ENCODE data around the gene STIP1. TPM values are rescaled to one million over a fixed set of nuclear protein-coding genes. Genes with fewer than 3 reads are reported as not detected.

Gene STIP1
- polyA plus RNA-seq, 1 donor from 2014 or later = 161 TPM

DNA sequence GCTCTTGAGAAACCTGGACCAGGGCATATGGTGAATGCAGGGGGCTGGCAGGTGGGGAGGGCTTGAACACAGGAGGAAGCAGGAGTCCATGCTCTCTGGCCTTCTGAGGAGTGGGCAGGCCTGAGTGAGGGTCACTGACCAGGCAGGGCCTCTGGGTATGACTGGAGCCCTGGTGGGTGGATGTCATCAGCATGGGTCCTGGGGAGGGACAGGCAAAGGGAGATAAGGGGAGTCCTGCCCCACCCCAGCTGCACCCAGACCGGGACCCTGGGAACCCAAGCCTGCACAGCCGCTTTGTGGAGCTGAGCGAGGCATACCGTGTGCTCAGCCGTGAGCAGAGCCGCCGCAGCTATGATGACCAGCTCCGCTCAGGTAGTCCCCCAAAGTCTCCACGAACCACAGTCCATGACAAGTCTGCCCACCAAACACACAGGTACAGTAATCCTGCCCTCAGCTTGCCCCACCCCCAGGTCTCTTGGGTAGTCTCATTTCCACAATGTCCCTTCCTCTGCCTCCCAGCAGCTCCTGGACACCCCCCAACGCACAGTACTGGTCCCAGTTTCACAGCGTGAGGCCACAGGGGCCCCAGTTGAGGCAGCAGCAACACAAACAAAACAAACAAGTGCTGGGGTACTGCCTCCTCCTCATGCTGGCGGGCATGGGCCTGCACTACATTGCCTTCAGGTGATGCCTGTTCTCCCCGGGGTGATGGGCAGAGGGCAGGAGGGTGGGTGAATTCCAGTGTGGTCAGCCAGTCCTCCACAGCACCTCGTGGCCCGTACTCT lies 46.4 kb downstream of the STIP1 start:
- no peaks in the 10 kb centered on the region for H3K79me2 ChIP-seq (replicated peaks; ENCODE audit: insufficient read depth, low read length)
- H3K27me3 ChIP-seq (ENCODE audit: insufficient read depth, low read depth, low read length) = peaks cover 8% of the 10 kb centered on the region
- TF ChIP-seq, protein P1, sequence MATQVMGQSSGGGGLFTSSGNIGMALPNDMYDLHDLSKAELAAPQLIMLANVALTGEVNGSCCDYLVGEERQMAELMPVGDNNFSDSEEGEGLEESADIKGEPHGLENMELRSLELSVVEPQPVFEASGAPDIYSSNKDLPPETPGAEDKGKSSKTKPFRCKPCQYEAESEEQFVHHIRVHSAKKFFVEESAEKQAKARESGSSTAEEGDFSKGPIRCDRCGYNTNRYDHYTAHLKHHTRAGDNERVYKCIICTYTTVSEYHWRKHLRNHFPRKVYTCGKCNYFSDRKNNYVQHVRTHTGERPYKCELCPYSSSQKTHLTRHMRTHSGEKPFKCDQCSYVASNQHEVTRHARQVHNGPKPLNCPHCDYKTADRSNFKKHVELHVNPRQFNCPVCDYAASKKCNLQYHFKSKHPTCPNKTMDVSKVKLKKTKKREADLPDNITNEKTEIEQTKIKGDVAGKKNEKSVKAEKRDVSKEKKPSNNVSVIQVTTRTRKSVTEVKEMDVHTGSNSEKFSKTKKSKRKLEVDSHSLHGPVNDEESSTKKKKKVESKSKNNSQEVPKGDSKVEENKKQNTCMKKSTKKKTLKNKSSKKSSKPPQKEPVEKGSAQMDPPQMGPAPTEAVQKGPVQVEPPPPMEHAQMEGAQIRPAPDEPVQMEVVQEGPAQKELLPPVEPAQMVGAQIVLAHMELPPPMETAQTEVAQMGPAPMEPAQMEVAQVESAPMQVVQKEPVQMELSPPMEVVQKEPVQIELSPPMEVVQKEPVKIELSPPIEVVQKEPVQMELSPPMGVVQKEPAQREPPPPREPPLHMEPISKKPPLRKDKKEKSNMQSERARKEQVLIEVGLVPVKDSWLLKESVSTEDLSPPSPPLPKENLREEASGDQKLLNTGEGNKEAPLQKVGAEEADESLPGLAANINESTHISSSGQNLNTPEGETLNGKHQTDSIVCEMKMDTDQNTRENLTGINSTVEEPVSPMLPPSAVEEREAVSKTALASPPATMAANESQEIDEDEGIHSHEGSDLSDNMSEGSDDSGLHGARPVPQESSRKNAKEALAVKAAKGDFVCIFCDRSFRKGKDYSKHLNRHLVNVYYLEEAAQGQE (IDR thresholded peaks at IDR 0.05; ENCODE audit: borderline replicate concordance) = no peak
- TF ChIP-seq EP300 (conservative IDR thresholded peaks at IDR 0.05; ENCODE audit: poor library complexity, severe bottlenecking) (no peak), SMC3 (conservative IDR thresholded peaks at IDR 0.05; ENCODE audit: poor library complexity) (no peak), EZH2 (IDR thresholded peaks at IDR 0.05; ENCODE audit: borderline replicate concordance, insufficient read depth, low read length, poor library complexity, severe bottlenecking) (no peak), POLR2AphosphoS5 (IDR thresholded peaks at IDR 0.05) (no peak), RAD21 (conservative IDR thresholded peaks at IDR 0.05) (no peak), TAF1 (IDR thresholded peaks at IDR 0.05; ENCODE audit: low read depth) (no peak), MXI1 (conservative IDR thresholded peaks at IDR 0.05; ENCODE audit: poor library complexity, severe bottlenecking) (no peak)
- TF ChIP-seq, protein P2, sequence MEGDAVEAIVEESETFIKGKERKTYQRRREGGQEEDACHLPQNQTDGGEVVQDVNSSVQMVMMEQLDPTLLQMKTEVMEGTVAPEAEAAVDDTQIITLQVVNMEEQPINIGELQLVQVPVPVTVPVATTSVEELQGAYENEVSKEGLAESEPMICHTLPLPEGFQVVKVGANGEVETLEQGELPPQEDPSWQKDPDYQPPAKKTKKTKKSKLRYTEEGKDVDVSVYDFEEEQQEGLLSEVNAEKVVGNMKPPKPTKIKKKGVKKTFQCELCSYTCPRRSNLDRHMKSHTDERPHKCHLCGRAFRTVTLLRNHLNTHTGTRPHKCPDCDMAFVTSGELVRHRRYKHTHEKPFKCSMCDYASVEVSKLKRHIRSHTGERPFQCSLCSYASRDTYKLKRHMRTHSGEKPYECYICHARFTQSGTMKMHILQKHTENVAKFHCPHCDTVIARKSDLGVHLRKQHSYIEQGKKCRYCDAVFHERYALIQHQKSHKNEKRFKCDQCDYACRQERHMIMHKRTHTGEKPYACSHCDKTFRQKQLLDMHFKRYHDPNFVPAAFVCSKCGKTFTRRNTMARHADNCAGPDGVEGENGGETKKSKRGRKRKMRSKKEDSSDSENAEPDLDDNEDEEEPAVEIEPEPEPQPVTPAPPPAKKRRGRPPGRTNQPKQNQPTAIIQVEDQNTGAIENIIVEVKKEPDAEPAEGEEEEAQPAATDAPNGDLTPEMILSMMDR (IDR thresholded peaks at IDR 0.05; ENCODE audit: poor library complexity, severe bottlenecking) = no peak
- no peaks in the 10 kb centered on the region for H3K9me2 ChIP-seq (ENCODE audit: insufficient read depth, low read length)
- no peaks in the 10 kb centered on the region for H4K20me1 ChIP-seq (ENCODE audit: insufficient read depth)
- H3K36me3 ChIP-seq (ENCODE audit: insufficient read depth, low read length) = no peaks in the 10 kb centered on the region
- no peak overlapping the region for H3K4me3 ChIP-seq (ENCODE audit: low read length)
- H3K9ac ChIP-seq (ENCODE audit: low read length) = no peak overlapping the region
- no peak overlapping the region for H3K4me2 ChIP-seq (ENCODE audit: low read length)
- no peak overlapping the region for H3K27ac ChIP-seq (ENCODE audit: low read length)
- H3F3A ChIP-seq (ENCODE audit: insufficient read depth, low read length, poor library complexity, severe bottlenecking) = no peaks in the 10 kb centered on the region
- no peak overlapping the region for H2AFZ ChIP-seq (ENCODE audit: low read depth, low read length)
- no peaks in the 10 kb centered on the region for H3K9me3 ChIP-seq (ENCODE audit: low read length)

- no peaks in the 10 kb centered on the region for H3K36me3 ChIP-seq (ENCODE audit: insufficient read depth, low read length)
- no peaks in the 10 kb centered on the region for H3K9me3 ChIP-seq (ENCODE audit: low read length)
- TF ChIP-seq TAF1 (IDR thresholded peaks at IDR 0.05; ENCODE audit: low read depth) (no peak), RAD21 (conservative IDR thresholded peaks at IDR 0.05) (no peak), POLR2AphosphoS5 (IDR thresholded peaks at IDR 0.05) (no peak), MXI1 (conservative IDR thresholded peaks at IDR 0.05; ENCODE audit: poor library complexity, severe bottlenecking) (no peak)
- TF ChIP-seq, protein P1 (IDR thresholded peaks at IDR 0.05; ENCODE audit: borderline replicate concordance) = no peak
- TF ChIP-seq, protein P2 (IDR thresholded peaks at IDR 0.05; ENCODE audit: poor library complexity, severe bottlenecking) = no peak
- H3K4me3 ChIP-seq (ENCODE audit: low read length) = no peak overlapping the region
- H4K20me1 ChIP-seq (ENCODE audit: insufficient read depth) = no peaks in the 10 kb centered on the region
- no peak overlapping the region for H3K27ac ChIP-seq (ENCODE audit: low read length)
- H3K4me2 ChIP-seq (ENCODE audit: low read length) = no peak overlapping the region
- no peaks in the 10 kb centered on the region for H3K79me2 ChIP-seq (replicated peaks; ENCODE audit: insufficient read depth, low read length)
- peaks cover 8% of the 10 kb centered on the region for H3K27me3 ChIP-seq (ENCODE audit: insufficient read depth, low read depth, low read length)
- no peak overlapping the region for H3K9ac ChIP-seq (ENCODE audit: low read length)
- H3K9me2 ChIP-seq (ENCODE audit: insufficient read depth, low read length) = no peaks in the 10 kb centered on the region
- no peak overlapping the region for H2AFZ ChIP-seq (ENCODE audit: low read depth, low read length)
- no peaks in the 10 kb centered on the region for H3F3A ChIP-seq (ENCODE audit: insufficient read depth, low read length, poor library complexity, severe bottlenecking)
Measured at GRCh38 chr11:64232967-64233315, 47.0 kb downstream of the STIP1 start.
